Activated CD4-positive, CD25-positive, alpha-beta regulatory T cell treated with anti-CD3 and anti-CD28 coated beads, Interleukin-2, amount 50 U/mL, for 72 hours (primary cell): ENCODE measurements around the gene ISLR2.
"Not testable (repeated sequence)": the region's sequence is repeated elsewhere in the genome, so short reads cannot be mapped to it uniquely, and the experiment has no call there.

Source experiments
- DNase-seq: peaks from one replicate; pipeline ENCODE4 v3.0.0; 2021

The ISLR2 gene

DNA sequence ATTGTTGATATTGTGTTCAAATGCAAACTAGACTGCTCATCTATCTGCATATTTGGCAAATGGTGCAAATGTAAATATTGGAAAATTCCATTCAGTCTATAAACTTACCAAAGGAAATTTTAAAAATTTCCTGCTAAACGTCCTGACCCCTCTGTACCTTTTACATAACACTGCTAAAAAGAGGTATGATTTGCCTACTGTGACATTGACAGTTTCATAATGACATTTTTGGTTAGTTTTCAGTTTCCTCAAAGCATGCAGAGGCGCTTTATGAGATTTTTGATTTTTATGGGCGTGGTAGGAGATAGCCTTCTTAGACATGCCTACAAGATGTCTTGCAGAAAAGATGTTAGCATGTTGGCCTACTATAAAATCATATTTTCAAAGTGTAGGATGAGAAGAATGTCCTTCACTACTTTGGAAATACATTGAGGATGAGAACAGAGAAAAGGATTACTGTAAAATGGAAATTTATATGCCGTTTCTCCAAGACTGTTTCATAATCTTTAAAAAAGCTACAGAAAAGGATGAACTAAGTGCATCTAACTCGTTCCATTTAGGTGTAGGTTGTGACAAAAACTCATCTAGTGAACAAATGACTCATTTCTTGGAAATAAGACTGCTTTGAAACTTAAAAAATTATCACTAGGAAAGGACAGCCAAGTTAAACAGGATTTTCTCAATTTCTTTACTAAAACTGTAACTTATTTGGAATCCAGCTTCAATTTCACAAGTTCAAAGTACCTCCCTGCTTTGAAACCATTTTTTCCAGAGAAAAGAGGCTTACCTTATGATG, 28.7 kb downstream of the ISLR2 start:
- DNase-seq, result no peak

DNA sequence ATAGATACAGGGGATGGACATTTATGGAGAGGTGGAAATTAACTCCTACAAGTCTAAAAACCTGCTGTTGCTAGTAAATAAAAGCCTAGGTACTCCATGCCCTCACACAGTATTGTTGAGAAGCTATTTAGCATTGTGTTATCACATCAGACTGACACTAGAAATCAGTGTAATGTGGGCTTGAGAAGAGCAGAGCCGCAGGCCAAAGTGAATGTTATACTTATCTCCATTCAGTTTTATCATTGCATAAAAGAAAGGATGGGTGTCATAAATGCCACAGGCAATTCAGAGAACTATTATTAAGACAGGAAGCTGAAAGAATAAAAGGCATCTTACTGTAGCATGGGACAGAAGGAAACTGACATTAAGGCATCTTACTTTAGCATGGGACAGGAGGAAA, 29.4 kb downstream of the ISLR2 start:
- no peak for DNase-seq

DNA sequence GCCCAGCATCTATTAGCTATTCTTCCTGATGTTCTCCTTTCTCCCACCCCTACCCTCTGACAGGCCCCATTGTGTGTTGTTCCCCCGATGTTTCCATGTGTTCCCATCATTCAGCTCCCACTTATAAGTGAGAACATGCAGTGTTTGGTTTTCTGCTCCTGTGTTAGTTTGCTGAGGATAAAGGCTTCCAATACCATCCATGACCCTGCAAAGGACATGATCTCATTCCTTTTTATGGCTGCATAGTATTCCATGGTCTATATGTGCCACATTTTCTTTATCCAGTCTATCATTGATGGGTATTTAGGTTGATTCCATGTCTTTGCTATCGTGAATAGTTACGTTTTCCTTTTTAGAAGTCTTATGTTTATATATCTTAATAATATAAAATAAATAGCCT, 30.0 kb downstream of the ISLR2 start:
- DNase-seq, result not testable (repeated sequence)

DNA sequence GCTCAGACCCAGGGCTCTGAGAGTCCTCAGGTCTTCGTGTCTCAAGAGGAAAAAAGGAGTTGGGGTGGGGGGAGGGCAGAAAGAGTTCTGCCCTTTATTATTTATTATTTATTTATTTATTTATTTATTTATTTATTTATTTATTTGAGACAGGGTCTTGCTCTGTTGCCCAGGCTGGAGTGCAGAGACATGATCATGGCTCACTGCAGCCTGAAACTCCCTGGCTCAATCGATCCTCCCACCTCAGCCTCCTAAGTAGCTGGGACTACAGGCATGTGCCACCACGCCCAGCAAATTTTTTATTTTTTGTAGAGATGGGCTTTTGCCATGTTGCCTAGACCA, 31.8 kb downstream of the ISLR2 start:
- not testable (repeated sequence) for DNase-seq

DNA sequence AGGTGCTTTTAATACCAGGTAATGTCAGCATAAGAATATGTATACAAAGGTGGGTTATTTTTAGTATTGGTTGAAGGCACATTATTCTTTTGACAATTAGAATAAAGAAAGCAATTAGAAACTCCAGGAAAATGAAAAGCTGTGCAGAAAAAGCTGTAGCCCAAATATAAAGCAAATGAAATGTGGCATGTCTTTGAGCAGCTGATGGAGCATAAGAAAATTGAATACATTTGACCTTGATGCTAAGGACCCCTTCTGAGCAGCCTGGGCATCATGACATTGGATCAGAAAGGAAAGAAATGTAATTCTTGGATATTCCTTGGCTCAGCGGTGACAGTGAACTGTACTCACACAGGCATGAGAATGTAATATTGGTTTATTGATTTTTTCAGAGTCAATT, 35.1 kb downstream of the ISLR2 start:
- no peak for DNase-seq

DNA sequence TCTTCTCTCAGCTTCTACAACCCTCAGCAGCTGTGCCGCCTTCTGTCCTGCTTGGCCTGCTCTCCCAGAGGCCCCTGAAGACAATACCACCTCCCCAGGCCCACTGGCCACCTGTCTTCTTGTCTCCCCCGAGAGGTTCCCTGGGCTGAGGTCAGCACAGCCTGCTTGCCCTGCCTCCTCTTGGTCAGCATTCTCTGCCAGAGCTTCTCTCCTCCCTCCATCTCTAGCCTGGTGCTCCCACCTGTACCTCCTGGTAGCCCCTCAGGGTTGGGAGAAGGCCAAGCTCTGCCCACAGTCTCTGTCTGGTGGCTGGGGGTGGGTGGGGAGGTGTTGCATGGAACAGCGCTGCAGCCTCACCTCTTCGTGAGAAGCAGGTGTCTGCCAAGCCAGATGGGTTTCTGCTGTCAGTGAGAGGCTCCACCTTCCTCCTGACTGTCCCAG, 37.5 kb downstream of the ISLR2 start:
- no peak for DNase-seq

DNA sequence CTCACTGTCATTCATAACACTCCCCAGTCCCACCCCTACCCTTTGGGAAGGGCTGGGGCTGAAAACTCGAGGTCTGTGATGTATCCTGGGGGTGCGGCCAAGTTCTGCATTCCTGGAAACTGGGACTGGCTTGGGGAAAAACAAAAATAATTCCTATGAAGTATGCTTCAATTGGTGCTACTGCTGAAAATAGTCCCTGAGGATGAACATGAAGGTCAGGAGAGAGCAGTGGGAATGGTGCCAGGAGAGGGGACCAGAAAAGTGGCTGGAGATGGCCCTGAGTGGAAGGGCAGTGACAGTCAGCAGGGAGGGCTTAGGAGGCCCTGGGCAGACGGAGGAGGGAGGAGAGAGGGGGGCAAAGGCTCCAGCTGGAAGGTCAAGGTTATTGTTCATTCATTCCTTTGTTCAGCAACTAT, 38.3 kb downstream of the ISLR2 start:
- DNase-seq, result no peak

DNA sequence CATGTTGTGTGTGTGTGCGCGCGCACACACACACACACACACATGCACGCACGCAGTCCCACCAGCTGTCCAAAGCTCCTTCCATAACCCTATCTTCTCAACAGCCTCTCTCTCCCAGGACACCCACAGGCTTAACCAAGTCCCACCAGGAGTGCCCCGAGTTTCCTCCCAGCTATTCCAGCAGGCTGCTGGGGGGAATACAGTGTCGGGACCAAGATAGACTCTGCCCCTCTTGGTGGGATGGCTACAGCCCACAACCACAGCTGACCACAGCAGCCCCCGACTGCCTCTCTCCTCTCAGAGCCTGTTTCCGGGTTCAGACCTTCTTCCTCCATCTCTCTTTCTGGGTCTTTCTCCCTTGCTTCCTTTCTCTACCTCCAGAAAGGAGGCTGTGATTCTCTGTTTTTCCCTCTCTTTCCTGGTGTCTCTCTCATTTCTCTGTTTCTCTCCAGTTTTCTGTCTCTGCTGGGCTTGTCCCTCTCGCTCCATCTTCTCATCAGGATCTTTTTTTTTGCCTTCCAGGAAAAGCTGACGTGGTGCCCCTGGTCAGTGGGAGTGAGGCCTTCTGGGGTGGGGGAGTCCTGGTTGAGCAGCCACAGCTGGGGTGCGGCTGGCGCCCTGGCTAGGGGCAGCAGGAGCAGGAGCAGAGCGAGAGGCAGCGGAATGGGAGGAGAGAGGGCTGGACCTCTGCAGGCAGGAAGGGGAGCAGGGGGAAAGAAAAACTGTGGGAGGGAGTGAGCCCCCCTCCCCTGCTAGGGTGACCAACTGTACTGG, 39.9 kb downstream of the ISLR2 start:
- DNase-seq, result no peak

DNA sequence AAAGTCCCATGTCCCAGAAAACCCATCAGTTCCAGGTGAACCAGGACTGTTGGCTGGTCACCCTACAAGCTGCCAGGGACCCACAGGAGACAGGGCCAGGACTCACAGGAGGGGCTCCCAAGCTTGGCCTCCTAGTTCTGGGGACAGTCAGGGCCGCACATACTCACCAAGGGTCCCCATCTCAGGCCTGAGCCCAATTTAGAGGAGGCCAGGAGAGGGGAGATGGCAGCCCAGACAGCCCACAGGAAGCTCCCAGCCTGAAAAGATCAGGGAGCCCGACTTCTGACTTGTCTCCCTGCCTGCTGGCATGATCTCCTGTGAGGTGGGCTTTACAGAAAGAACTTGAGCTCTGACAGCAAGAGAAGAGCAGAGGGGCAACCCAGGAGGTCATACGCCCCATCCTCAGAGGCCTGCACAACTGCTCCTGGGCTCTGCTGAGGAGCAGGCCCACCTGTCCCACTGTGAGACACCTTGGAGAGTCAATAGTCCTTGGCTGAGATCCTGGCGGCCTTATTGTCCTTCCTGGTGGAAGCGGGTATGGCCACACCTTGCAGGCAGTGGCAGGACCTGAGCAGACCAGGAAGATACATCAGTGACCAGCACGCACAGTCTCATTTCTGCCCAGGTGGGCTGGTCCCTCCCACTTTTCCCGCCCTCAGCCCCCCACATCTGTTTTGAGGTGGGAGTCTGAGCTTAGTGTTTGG, 40.6 kb downstream of the ISLR2 start:
- no peak for DNase-seq

DNA sequence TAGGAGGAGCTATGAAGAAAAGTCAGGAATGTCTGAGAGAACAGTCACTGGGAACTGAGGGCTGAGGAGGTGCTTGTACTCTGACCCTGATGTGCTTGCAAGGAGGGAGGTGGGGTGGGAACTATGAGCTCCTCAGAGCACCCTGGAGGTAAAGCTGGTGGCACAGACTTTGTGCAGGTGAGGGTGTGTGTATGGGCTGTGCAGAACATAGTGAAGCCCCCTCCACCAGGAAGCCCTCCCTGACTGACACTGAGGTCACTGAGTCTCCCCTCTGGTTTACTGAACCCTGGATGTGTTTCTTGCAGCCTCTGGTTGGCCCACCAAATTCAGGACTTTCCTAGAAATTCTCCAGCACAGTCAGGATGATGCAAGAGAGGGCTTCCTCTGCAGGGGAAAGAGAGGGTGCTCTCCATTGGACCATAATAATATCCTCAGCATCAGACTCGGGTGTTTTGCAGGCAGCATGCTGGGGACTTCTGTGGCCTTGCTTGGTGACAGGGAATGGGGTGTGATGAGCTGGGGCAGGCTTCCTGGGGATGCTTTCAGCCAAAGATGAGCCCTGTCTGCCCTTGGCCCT, 41.7 kb downstream of the ISLR2 start:
- peak; percentile 19 for DNase-seq

DNA sequence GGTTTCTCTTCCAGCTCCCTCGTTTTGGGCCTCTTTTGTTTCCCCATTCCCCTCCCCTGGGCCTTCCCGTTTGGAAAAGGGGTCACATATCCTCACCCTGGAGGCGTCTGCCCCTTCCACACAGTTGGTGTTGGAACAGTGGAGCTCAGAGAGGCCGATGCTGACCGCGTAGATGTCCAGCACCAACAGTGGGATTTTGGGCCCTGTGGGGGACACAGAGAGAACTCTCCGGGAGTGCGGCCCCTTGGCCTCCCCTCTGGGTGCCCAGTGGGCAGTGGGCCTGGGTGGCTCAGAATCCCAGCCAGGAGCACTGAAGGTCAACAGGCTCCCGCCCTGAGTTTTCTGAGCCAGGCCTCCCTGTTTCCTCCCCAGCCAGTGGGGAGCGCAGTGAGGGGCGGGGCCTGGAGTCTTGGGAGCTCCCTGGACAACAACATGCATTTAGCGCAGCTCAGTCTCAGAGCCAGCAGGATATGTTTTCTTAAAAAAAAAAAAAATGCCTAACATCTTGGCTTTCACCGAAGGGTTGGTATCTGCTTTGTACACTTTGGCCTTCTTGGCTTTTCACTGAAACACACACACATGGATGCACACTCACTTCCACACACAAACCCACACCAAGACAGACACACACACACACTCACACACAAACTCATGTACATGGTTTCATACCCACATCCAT, 42.5 kb downstream of the ISLR2 start:
- DNase-seq, result peak; percentile 15

DNA sequence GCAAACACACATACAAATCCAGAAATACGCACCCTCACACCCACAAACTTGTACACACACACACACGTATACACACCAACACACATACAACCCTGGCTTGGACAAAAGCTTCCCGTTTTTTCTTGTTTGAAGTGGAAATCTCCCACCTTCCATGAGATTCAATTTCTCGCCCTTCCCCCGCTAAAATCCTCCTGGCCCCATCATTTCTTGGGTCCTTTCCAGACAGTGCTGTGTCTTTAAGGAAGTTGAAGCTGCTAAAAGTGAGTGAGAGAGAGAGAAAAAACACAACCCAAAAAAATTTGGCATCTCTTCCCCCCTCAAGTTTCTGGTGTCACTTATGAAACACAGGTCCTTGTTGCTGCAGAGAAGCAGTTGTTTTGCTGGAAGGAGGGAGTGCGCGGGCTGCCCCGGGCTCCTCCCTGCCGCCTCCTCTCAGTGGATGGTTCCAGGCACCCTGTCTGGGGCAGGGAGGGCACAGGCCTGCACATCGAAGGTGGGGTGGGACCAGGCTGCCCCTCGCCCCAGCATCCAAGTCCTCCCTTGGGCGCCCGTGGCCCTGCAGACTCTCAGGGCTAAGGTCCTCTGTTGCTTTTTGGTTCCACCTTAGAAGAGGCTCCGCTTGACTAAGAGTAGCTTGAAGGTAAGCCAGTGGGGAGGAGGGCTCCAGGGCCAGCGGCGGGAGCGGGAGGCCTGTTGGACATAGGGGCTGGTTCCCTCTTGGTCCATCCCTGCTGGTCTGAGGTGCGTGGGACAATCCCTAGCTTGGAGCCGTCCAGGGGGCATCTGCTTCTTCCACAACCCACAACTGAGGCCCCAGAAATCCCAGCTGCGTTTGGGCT, 43.2 kb downstream of the ISLR2 start, which contains the start of gene ISLR:
ISLR (plus strand) TSS at position 331 of the 839 bp plus-strand sequence. CDS start 1,149 bp downstream, outside the sequence.
- peak; percentile 21 for DNase-seq

DNA sequence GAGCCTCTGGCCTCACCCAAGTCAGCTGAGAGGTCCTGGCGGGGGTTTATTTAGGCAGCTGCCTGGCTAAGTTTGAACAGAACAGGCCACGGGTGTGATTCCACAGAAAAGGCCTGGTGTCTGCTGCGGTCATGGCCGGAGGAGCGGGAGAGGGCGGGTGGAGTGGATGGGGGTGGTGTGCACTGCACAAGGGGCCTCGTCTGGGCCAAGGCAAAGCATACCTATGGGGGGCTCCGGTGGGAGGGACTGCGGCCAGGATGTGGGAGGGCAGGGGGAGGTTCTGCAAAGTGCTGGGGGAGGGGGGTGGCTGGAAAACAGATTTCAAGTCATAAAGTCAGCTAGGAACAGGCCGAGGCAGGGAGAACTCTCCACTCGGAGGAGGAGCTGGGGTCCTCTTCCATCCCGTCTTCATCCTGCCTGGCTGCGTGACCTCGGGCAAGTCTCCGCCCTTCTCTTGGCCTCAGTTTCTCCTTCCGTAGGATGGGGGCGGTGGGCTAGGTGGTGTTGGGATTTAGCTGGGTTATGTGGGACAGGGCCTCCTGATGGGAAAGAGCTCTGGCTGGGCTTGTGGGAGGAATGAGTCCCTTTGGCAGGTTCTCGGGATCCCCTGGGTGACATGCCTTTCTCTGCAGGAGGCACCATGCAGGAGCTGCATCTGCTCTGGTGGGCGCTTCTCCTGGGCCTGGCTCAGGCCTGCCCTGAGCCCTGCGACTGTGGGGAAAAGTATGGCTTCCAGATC, 44.0 kb downstream of the ISLR2 start:
- DNase-seq, result peak; percentile 14

DNA sequence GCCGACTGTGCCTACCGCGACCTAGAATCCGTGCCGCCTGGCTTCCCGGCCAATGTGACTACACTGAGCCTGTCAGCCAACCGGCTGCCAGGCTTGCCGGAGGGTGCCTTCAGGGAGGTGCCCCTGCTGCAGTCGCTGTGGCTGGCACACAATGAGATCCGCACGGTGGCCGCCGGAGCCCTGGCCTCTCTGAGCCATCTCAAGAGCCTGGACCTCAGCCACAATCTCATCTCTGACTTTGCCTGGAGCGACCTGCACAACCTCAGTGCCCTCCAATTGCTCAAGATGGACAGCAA, 44.5 kb downstream of the ISLR2 start:
- no peak for DNase-seq

DNA sequence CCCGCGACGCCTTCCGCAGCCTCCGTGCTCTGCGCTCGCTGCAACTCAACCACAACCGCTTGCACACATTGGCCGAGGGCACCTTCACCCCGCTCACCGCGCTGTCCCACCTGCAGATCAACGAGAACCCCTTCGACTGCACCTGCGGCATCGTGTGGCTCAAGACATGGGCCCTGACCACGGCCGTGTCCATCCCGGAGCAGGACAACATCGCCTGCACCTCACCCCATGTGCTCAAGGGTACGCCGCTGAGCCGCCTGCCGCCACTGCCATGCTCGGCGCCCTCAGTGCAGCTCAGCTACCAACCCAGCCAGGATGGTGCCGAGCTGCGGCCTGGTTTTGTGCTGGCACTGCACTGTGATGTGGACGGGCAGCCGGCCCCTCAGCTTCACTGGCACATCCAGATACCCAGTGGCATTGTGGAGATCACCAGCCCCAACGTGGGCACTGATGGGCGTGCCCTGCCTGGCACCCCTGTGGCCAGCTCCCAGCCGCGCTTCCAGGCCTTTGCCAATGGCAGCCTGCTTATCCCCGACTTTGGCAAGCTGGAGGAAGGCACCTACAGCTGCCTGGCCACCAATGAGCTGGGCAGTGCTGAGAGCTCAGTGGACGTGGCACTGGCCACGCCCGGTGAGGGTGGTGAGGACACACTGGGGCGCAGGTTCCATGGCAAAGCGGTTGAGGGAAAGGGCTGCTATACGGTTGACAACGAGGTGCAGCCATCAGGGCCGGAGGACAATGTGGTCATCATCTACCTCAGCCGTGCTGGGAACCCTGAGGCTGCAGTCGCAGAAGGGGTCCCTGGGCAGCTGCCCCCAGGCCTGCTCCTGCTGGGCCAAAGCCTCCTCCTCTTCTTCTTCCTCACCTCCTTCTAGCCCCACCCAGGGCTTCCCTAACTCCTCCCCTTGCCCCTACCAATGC, 45.1 kb downstream of the ISLR2 start:
- DNase-seq, result no peak

DNA sequence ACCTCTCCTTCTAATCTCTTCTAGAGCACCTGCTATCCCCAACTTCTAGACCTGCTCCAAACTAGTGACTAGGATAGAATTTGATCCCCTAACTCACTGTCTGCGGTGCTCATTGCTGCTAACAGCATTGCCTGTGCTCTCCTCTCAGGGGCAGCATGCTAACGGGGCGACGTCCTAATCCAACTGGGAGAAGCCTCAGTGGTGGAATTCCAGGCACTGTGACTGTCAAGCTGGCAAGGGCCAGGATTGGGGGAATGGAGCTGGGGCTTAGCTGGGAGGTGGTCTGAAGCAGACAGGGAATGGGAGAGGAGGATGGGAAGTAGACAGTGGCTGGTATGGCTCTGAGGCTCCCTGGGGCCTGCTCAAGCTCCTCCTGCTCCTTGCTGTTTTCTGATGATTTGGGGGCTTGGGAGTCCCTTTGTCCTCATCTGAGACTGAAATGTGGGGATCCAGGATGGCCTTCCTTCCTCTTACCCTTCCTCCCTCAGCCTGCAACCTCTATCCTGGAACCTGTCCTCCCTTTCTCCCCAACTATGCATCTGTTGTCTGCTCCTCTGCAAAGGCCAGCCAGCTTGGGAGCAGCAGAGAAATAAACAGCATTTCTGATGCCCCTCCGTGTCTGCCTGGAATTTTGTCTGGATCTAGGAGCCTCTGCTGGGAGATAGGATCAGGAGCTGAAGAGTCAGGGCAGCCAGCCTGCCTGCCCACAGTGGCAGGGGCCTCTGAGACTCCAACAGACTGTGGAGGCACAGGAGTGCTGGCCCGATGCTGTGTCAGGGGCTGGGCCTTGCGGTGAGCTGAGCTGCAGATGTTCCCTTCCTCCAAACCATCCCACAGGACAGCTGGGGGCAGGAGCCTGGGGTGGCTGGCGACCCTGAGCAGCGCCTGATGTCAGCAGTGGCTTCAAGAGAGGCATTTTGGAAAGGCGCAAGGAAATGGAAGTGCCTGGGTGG, 46.2 kb downstream of the ISLR2 start:
- DNase-seq, result no peak

DNA sequence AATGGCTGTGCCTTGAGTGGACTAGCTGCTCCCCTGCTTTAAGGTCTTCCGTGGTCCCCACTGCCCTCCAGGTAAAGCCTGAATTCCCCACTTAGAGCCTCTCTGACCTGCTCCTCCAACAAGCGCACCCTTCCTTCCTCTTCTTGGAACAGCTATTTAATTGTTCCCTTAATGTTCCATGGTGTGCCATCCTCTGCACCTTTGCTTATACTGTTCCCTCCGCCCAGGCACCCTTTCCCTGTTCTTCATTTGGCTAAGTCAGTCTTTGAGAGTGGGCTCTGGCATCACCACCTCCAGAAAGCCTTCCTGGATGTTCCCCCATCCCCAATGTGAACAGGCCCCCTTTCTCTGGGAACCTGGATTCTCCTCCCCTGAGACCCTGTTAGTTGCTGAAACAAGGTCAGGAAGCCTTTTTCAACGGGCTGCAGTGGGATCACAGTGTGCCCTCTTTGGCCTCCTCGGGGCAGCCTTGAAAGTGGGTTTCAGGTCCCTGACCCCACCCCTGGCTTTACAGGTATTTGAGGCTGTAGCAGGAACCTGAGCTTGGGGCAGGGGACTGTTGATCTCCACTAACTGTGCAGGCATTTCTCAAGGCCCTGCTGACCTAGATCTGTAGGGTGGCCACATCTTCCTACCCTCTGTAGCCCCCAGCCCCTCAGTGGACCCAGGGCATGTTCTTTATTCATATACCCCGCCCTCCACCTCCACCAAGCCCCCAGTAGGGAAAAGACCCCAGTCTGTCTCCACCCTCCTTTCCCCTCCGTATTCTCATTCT, 48.1 kb downstream of the ISLR2 start:
- DNase-seq, result no peak
